NCI-H2171 treated with DMSO at 0.1 percent for 48 hours (cell line): Measurements from ENCODE around the gene PLK4.
"Not testable (repeated sequence)": the region's sequence is repeated elsewhere in the genome, so short reads cannot be mapped to it uniquely, and the experiment has no call there.

Source experiments
- DNase-seq: peaks from one replicate; lab custom pipeline; 2025; lab: John Stamatoyannopoulos, UW

Gene PLK4

GRCh38 chr4:127916512-127916911 is 35.8 kb downstream of the PLK4 start:
- no peak for DNase-seq

- no peak for DNase-seq
Measured at GRCh38 chr4:127917151-127917550, 36.5 kb downstream of the PLK4 start.

- no peak for DNase-seq
Measured at GRCh38 chr4:127920521-127920920, 39.8 kb downstream of the PLK4 start.

- no peak for DNase-seq
Measured at GRCh38 chr4:127922226-127922625, 41.5 kb downstream of the PLK4 start.

GRCh38 chr4:127925720-127926119 is 45.0 kb downstream of the PLK4 start:
- DNase-seq: not testable (repeated sequence)

- DNase-seq: no peak
Measured at GRCh38 chr4:127930175-127930574, 49.5 kb downstream of the PLK4 start.

GRCh38 chr4:127931836-127932235 is 51.1 kb downstream of the PLK4 start:
- not testable (repeated sequence) for DNase-seq

GRCh38 chr4:127936974-127937373 is 56.3 kb downstream of the PLK4 start:
- DNase-seq: no peak
